ENCODE measurements around the gene EXOSC5. TPM values are rescaled to one million over a fixed set of nuclear protein-coding genes. Genes with fewer than 3 reads are reported as not detected.

The EXOSC5 gene
- total and polyA plus RNA-seq, 2 of the 13 experiments (the other 11 are each of a cell fraction or from before 2014, with no cell fraction given): 24.1 to 26.5 TPM

GRCh38 chr19:41439441-41440222, 42.5 kb upstream of the EXOSC5 start, which contains the start of gene DMAC2 (continued):
- TF ChIP-seq RARG (CRISPR knock-in tag; IDR thresholded peaks at IDR 0.05; ENCODE audit: low read depth): no peak
- no peak for TF ChIP-seq ZNF17 (CRISPR knock-in tag; IDR thresholded peaks at IDR 0.05)
- TF ChIP-seq MAF1 (CRISPR knock-in tag; IDR thresholded peaks at IDR 0.05; ENCODE audit: borderline replicate concordance): no peak
- no peak for TF ChIP-seq ZNF496 (CRISPR knock-in tag; IDR thresholded peaks at IDR 0.05; ENCODE audit: insufficient replicate concordance)
- no peak for TF ChIP-seq FOXO4 (CRISPR knock-in tag; conservative IDR thresholded peaks at IDR 0.05)
- no peak for TF ChIP-seq TEAD2 (CRISPR knock-in tag; IDR thresholded peaks at IDR 0.05)
- TF ChIP-seq AHDC1 (CRISPR knock-in tag; IDR thresholded peaks at IDR 0.05; ENCODE audit: borderline replicate concordance): no peak
- TF ChIP-seq ARID4A (CRISPR knock-in tag; IDR thresholded peaks at IDR 0.05; ENCODE audit: borderline replicate concordance): peak; percentile 86; the same call in 1 of the 2 replicates
- TF ChIP-seq BORCS8-MEF2B (CRISPR knock-in tag; IDR thresholded peaks at IDR 0.05): peak; percentile 50; the same call in 1 of the 2 replicates
- TF ChIP-seq RELA (CRISPR knock-in tag; IDR thresholded peaks at IDR 0.05): no peak
- no peak for TF ChIP-seq ZNF460 (CRISPR knock-in tag; IDR thresholded peaks at IDR 0.05; ENCODE audit: borderline replicate concordance)
- no peak for TF ChIP-seq ZNF253 (CRISPR knock-in tag; IDR thresholded peaks at IDR 0.05; ENCODE audit: borderline replicate concordance)
- no peak for TF ChIP-seq ZNF441 (CRISPR knock-in tag; IDR thresholded peaks at IDR 0.05; ENCODE audit: borderline replicate concordance)
- peak; percentile 65; the same call in 1 of the 2 replicates for TF ChIP-seq ZNF749 (CRISPR knock-in tag; IDR thresholded peaks at IDR 0.05; ENCODE audit: borderline replicate concordance)
- no peak for TF ChIP-seq ZNF549 (CRISPR knock-in tag; IDR thresholded peaks at IDR 0.05)
- TF ChIP-seq TIGD3 (CRISPR knock-in tag; IDR thresholded peaks at IDR 0.05; ENCODE audit: borderline replicate concordance): no peak
